Neural progenitor cell (in vitro differentiated cells): ENCODE results near the gene CD164L2. TPM values are rescaled to one million over a fixed set of nuclear protein-coding genes. Genes with fewer than 3 reads are reported as not detected.

Experiments used
- DNase-seq: peaks from one replicate; pipeline ENCODE4 v3.0.0-alpha.2; 2016; ENCODE audit warnings: low spot score
- H2AFZ ChIP-seq: fragments of 200-600 bp; sonication (generic); replicated peaks from 2 replicates; pipeline ENCODE4 v1.6.1; 2016; ENCODE audit warnings: antibody characterized with exemption
- H3F3A ChIP-seq: fragments of 200-600 bp; sonication (generic); 2 replicates; pipeline ENCODE4 v1.6.1; 2016; ENCODE audit warnings: antibody characterized with exemption, low read depth
- H3K27ac ChIP-seq: fragments of 200-600 bp; sonication (generic); 2 replicates; pipeline ENCODE4 v1.5.1; 2016; ENCODE audit warnings: mild to moderate bottlenecking
- H3K27me3 ChIP-seq: fragments of 200-600 bp; sonication (generic); 2 replicates; pipeline ENCODE4 v1.6.1; 2016; ENCODE audit warnings: mild to moderate bottlenecking, moderate library complexity
- H3K36me3 ChIP-seq: fragments of 200-600 bp; sonication (generic); 2 replicates; pipeline ENCODE4 v1.5.1; 2016
- H3K4me1 ChIP-seq: fragments of 200-600 bp; sonication (generic); 2 replicates; pipeline ENCODE4 v1.6.1; 2016; ENCODE audit warnings: mixed run types
- H3K4me2 ChIP-seq: fragments of 200-600 bp; sonication (generic); 2 replicates; pipeline ENCODE4 v1.6.1; 2016
- H3K4me3 ChIP-seq: fragments of 200-600 bp; sonication (generic); 2 replicates; pipeline ENCODE4 v1.5.1; 2016
- H3K79me2 ChIP-seq: fragments of 200-600 bp; sonication (generic); 2 replicates; pipeline ENCODE4 v1.6.1; 2016; ENCODE audit warnings: low read depth
- H3K9ac ChIP-seq: fragments of 200-600 bp; sonication (generic); 2 replicates; pipeline ENCODE4 v1.6.1; 2016
- H3K9me3 ChIP-seq: fragments of 200-600 bp; sonication (generic); 2 replicates; pipeline ENCODE4 v1.5.1; 2016; ENCODE audit warnings: low read depth
- H4K20me1 ChIP-seq: fragments of 200-600 bp; sonication (generic); 2 replicates; pipeline ENCODE4 v1.6.1; 2016; ENCODE audit warnings: low read depth
- H3K27ac Mint-ChIP-seq: 3 replicates; pipeline ENCODE4 v1.8.0; 2021; ENCODE audit warnings: mixed read lengths
- H3K27me3 Mint-ChIP-seq: 2 replicates; pipeline ENCODE4 v1.8.0; 2022; ENCODE audit warnings: low read depth, mild to moderate bottlenecking, inconsistent platforms, moderate library complexity, mixed read lengths; ENCODE audit not compliant: insufficient read depth
- H3K36me3 Mint-ChIP-seq: 3 replicates; pipeline ENCODE4 v1.8.0; 2021; ENCODE audit warnings: mixed read lengths
- H3K4me1 Mint-ChIP-seq: 3 replicates; pipeline ENCODE4 v1.8.0; 2021; ENCODE audit warnings: mixed read lengths
- H3K4me3 Mint-ChIP-seq: 3 replicates; pipeline ENCODE4 v1.8.0; 2021; ENCODE audit warnings: mild to moderate bottlenecking, moderate library complexity, mixed read lengths
- H3K9me3 Mint-ChIP-seq: 3 replicates; pipeline ENCODE4 v1.8.0; 2020; ENCODE audit warnings: mixed read lengths
- CTCF ChIP-seq: fragments of 200-600 bp; sonication (generic); IDR thresholded peaks from 2 replicates; pipeline ENCODE4 v1.5.1; 2017; ENCODE audit warnings: antibody characterized with exemption, mild to moderate bottlenecking
- EZH2 ChIP-seq: fragments of 200-600 bp; sonication (generic); IDR thresholded peaks from 2 replicates; pipeline ENCODE4 v1.6.1; 2017; ENCODE audit warnings: antibody characterized with exemption, mild to moderate bottlenecking, moderate library complexity
- EZH2phosphoT487 ChIP-seq: fragments of 200-600 bp; sonication (generic); IDR thresholded peaks from 2 replicates; pipeline ENCODE4 v1.6.1; 2017; ENCODE audit warnings: antibody characterized with exemption
- total RNA-seq: library from RNA; depleted of rRNA; stranded (reverse); fragments of >200 nt; gene quantifications from 2 replicates; pipeline ENCODE4 v1.2.3, GENCODE V29; 2015; ENCODE audit warnings: low replicate concordance

The CD164L2 gene
- total RNA-seq, 1 donor from 2014 or later, result 1.6 TPM

- Histone ChIP-seq H2AFZ (no peak overlapping the region), H3K36me3 (no peaks in the 10 kb centered on the region), H3K9me3 (no peaks in the 10 kb centered on the region), H4K20me1 (peaks cover 14% of the 10 kb centered on the region), H3K79me2 (peaks cover 36% of the 10 kb centered on the region), H3F3A (peaks cover 8% of the 10 kb centered on the region), H3K27me3 (no peaks in the 10 kb centered on the region), H3K27ac (no peak overlapping the region), H3K9ac (no peak overlapping the region), H3K4me1 (no peaks in the 10 kb centered on the region), H3K4me2 (no peak overlapping the region), H3K4me3 (no peak overlapping the region)
- H3K36me3 Mint-ChIP-seq, result peaks cover 14% of the 10 kb centered on the region
- H3K4me3 Mint-ChIP-seq, result no peak overlapping the region
- TF ChIP-seq EZH2 (no peak), EZH2phosphoT487 (no peak), CTCF (no peak)
- no peak overlapping the region for H3K27ac Mint-ChIP-seq
- no peak for DNase-seq
- peaks cover 2% of the 10 kb centered on the region for H3K27me3 Mint-ChIP-seq
- H3K4me1 Mint-ChIP-seq, result peaks cover 8% of the 10 kb centered on the region
- no peaks in the 10 kb centered on the region for H3K9me3 Mint-ChIP-seq
Measured at GRCh38 chr1:27331426-27331825, 51.7 kb downstream of the CD164L2 start.

GRCh38 chr1:27330786-27331185 is 52.3 kb downstream of the CD164L2 start:
- H3K4me3 ChIP-seq, result no peak overlapping the region
- H3K9ac ChIP-seq, result no peak overlapping the region
- peaks cover 14% of the 10 kb centered on the region for H4K20me1 ChIP-seq
- TF ChIP-seq EZH2phosphoT487 (no peak), CTCF (no peak), EZH2 (no peak)
- DNase-seq, result no peak
- H3K36me3 ChIP-seq, result no peaks in the 10 kb centered on the region
- peaks cover 42% of the 10 kb centered on the region for H3K79me2 ChIP-seq
- no peak overlapping the region for H2AFZ ChIP-seq
- H3K36me3 Mint-ChIP-seq, result peaks cover 11% of the 10 kb centered on the region
- H3F3A ChIP-seq, result peaks cover 8% of the 10 kb centered on the region
- H3K27ac ChIP-seq, result no peak overlapping the region
- peaks cover 2% of the 10 kb centered on the region for H3K27me3 Mint-ChIP-seq
- H3K4me2 ChIP-seq, result no peak overlapping the region
- no peaks in the 10 kb centered on the region for H3K27me3 ChIP-seq
- no peak overlapping the region for H3K4me3 Mint-ChIP-seq
- H3K27ac Mint-ChIP-seq, result no peak overlapping the region
- no peaks in the 10 kb centered on the region for H3K9me3 Mint-ChIP-seq
- peaks cover 8% of the 10 kb centered on the region for H3K4me1 Mint-ChIP-seq
- no peaks in the 10 kb centered on the region for H3K4me1 ChIP-seq
- no peaks in the 10 kb centered on the region for H3K9me3 ChIP-seq

Other genes with a start within 250 kb of the CD164L2 start
- gene SLC9A1, start 228.2 kb downstream of the CD164L2 start, total RNA-seq, result 1.8 and 5.7 TPM in 2 replicates
- 17.8 and 34.6 TPM in 2 replicates for gene WDTC1, start 148.7 kb downstream of the CD164L2 start, total RNA-seq
- gene TMEM222, start 61.2 kb downstream of the CD164L2 start, total RNA-seq, result 7.4 and 28.7 TPM in 2 replicates
- gene SYTL1, start 41.3 kb downstream of the CD164L2 start, total RNA-seq, result 5.7 and 7.9 TPM in 2 replicates
- 1.9 and 11.7 TPM in 2 replicates for gene MAP3K6, start 16.4 kb downstream of the CD164L2 start, total RNA-seq
- gene FCN3, start 8.5 kb downstream of the CD164L2 start, total RNA-seq, result not detected in 2 replicates
- gene GPR3, start 9.3 kb upstream of the CD164L2 start, total RNA-seq, result 3.0 and 3.1 TPM in 2 replicates
- gene WASF2, start 106.8 kb upstream of the CD164L2 start, total RNA-seq, result 31.4 and 35.0 TPM in 2 replicates
- 7.0 and 26.5 TPM in 2 replicates for gene AHDC1, start 220.8 kb upstream of the CD164L2 start, total RNA-seq